ENCODE measurements around the gene PRPF40B. TPM values are rescaled to one million over a fixed set of nuclear protein-coding genes. Genes with fewer than 3 reads are reported as not detected.
"Not testable (repeated sequence)": the region's sequence is repeated elsewhere in the genome, so short reads cannot be mapped to it uniquely, and the experiment has no call there.

PRPF40B gene
- total RNA-seq, 2 donors from 2014 or later: 13.9 to 31.1 TPM

- 95% methylated on average over 8 of the region's 8 CpGs for WGBS
- no peak overlapping the region for H3K4me3 ChIP-seq
- intact Hi-C loops (cut with DNase I): no loop called here
- no peak for DNase-seq (ENCODE audit: low spot score)
- H3K36me3 ChIP-seq: no peaks in the 10 kb centered on the region
- no peaks in the 10 kb centered on the region for H3K9me3 ChIP-seq
- no peaks in the 10 kb centered on the region for H3K27me3 ChIP-seq (replicated peaks; ENCODE audit: insufficient read depth)
- TF ChIP-seq POLR2A (IDR thresholded peaks at IDR 0.05) (no peak), POLR2AphosphoS5 (IDR thresholded peaks at IDR 0.05) (no peak), CTCF (IDR thresholded peaks at IDR 0.05) (no peak)
- H3K27ac ChIP-seq: no peak overlapping the region
- no peaks in the 10 kb centered on the region for H3K4me1 ChIP-seq (replicated peaks)
Measured at GRCh38 chr12:49599961-49600360, 23.4 kb upstream of the PRPF40B start.

- no peaks in the 10 kb centered on the region for H3K9me3 ChIP-seq
- DNase-seq (ENCODE audit: low spot score): no peak
- TF ChIP-seq CTCF (IDR thresholded peaks at IDR 0.05): no peak
- no peak for TF ChIP-seq POLR2AphosphoS5 (IDR thresholded peaks at IDR 0.05)
- no peak for TF ChIP-seq POLR2A (IDR thresholded peaks at IDR 0.05)
- H3K27ac ChIP-seq: no peak overlapping the region
- no peaks in the 10 kb centered on the region for H3K36me3 ChIP-seq
- no peaks in the 10 kb centered on the region for H3K4me1 ChIP-seq (replicated peaks)
- intact Hi-C loops (cut with DNase I): no loop called here
- no peaks in the 10 kb centered on the region for H3K27me3 ChIP-seq (replicated peaks; ENCODE audit: insufficient read depth)
- no peak overlapping the region for H3K4me3 ChIP-seq
- WGBS: 50% methylated on average over 1 of the region's 1 CpG
Measured at GRCh38 chr12:49603721-49604120, 19.6 kb upstream of the PRPF40B start.

GRCh38 chr12:49604856-49605255 lies 18.5 kb upstream of the PRPF40B start:
- no peak overlapping the region for H3K27ac ChIP-seq
- no peak for TF ChIP-seq POLR2AphosphoS5 (IDR thresholded peaks at IDR 0.05)
- TF ChIP-seq POLR2A (IDR thresholded peaks at IDR 0.05): no peak
- TF ChIP-seq CTCF (IDR thresholded peaks at IDR 0.05): no peak
- H3K9me3 ChIP-seq: no peaks in the 10 kb centered on the region
- no peak overlapping the region for H3K4me3 ChIP-seq
- H3K36me3 ChIP-seq: no peaks in the 10 kb centered on the region
- no peak for DNase-seq (ENCODE audit: low spot score)
- no peaks in the 10 kb centered on the region for H3K4me1 ChIP-seq (replicated peaks)
- no peaks in the 10 kb centered on the region for H3K27me3 ChIP-seq (replicated peaks; ENCODE audit: insufficient read depth)
- 40% methylated on average over 5 of the region's 5 CpGs for WGBS
- intact Hi-C loops (cut with DNase I): no loop called here

- H3K4me1 ChIP-seq (replicated peaks); H3K4me3 ChIP-seq; H3K36me3 ChIP-seq; H3K9me3 ChIP-seq; H3K27me3 ChIP-seq (replicated peaks; ENCODE audit: insufficient read depth); intact Hi-C loops (cut with DNase I); H3K27ac ChIP-seq; DNase-seq (ENCODE audit: low spot score): not testable (repeated sequence)
- 94% methylated on average over 4 of the region's 4 CpGs for WGBS
Measured at GRCh38 chr12:49605539-49605938, 17.8 kb upstream of the PRPF40B start, which contains the start of gene FAM186B. Gene FAM186B (minus strand): TSS chr12:49605639. CDS start chr12:49605477, 162 bp downstream.

GRCh38 chr12:49609059-49609874 lies 14.1 kb upstream of the PRPF40B start:
- no peaks in the 10 kb centered on the region for H3K27me3 ChIP-seq (replicated peaks; ENCODE audit: insufficient read depth)
- intact Hi-C loops (cut with DNase I): no loop called here
- TF ChIP-seq POLR2A (IDR thresholded peaks at IDR 0.05): no peak
- no peak for TF ChIP-seq POLR2AphosphoS5 (IDR thresholded peaks at IDR 0.05)
- no peak for TF ChIP-seq CTCF (IDR thresholded peaks at IDR 0.05)
- no peaks in the 10 kb centered on the region for H3K36me3 ChIP-seq
- no peaks in the 10 kb centered on the region for H3K4me1 ChIP-seq (replicated peaks)
- H3K4me3 ChIP-seq: no peak overlapping the region
- DNase-seq (ENCODE audit: low spot score): no peak
- H3K9me3 ChIP-seq: no peaks in the 10 kb centered on the region
- H3K27ac ChIP-seq: no peak overlapping the region
- 100% methylated on average over 2 of the region's 2 CpGs for WGBS
